Measurements from ENCODE around the gene LDLRAD1.

LDLRAD1 gene

GRCh38 chr1:53986458-53986857 lies 31.5 kb downstream of the LDLRAD1 start:
- no peak for ATAC-seq
- TF ChIP-seq ESRRG (CRISPR knock-in tag; IDR thresholded peaks at IDR 0.05) (no peak), ZC3H10 (CRISPR knock-in tag; IDR thresholded peaks at IDR 0.05) (no peak), ZFP3 (CRISPR knock-in tag; IDR thresholded peaks at IDR 0.05) (no peak), BACH2 (CRISPR knock-in tag; IDR thresholded peaks at IDR 0.05; ENCODE audit: borderline replicate concordance) (no peak)

- TF ChIP-seq SNAI2 (CRISPR knock-in tag; IDR thresholded peaks at IDR 0.05) = no peak
- no peak for TF ChIP-seq ZNF8 (CRISPR knock-in tag; IDR thresholded peaks at IDR 0.05)
- no peak for TF ChIP-seq ARNTL (CRISPR knock-in tag; IDR thresholded peaks at IDR 0.05; ENCODE audit: borderline replicate concordance, low read depth)
- no peak for TF ChIP-seq ZFP30 (CRISPR knock-in tag; IDR thresholded peaks at IDR 0.05)
- TF ChIP-seq ZFP3 (CRISPR knock-in tag; IDR thresholded peaks at IDR 0.05) = no peak
- TF ChIP-seq RARB (CRISPR knock-in tag; IDR thresholded peaks at IDR 0.05) = no peak
- TF ChIP-seq CSRNP3 (CRISPR knock-in tag; IDR thresholded peaks at IDR 0.05) = no peak
- no peak for TF ChIP-seq BACH2 (CRISPR knock-in tag; IDR thresholded peaks at IDR 0.05; ENCODE audit: borderline replicate concordance)
- no peak for TF ChIP-seq POU6F1 (CRISPR knock-in tag; IDR thresholded peaks at IDR 0.05; ENCODE audit: borderline replicate concordance, low read depth)
- TF ChIP-seq ESRRG (CRISPR knock-in tag; IDR thresholded peaks at IDR 0.05) = no peak
- no peak for TF ChIP-seq ZC3H10 (CRISPR knock-in tag; IDR thresholded peaks at IDR 0.05)
- TF ChIP-seq CREB5 (CRISPR knock-in tag; IDR thresholded peaks at IDR 0.05; ENCODE audit: low read depth) = no peak
- no peak for TF ChIP-seq PATZ1 (CRISPR knock-in tag; IDR thresholded peaks at IDR 0.05; ENCODE audit: borderline replicate concordance)
- TF ChIP-seq ZNF565 (CRISPR knock-in tag; conservative IDR thresholded peaks at IDR 0.05; ENCODE audit: low read depth) = no peak
- no peak for TF ChIP-seq GLIS3 (CRISPR knock-in tag; IDR thresholded peaks at IDR 0.05)
- TF ChIP-seq TCF4 (CRISPR knock-in tag; IDR thresholded peaks at IDR 0.05; ENCODE audit: borderline replicate concordance) = no peak
- no peak for ATAC-seq
Observed at GRCh38 chr1:53984726-53985125, 33.3 kb downstream of the LDLRAD1 start.

GRCh38 chr1:53982763-53983104 lies 35.3 kb downstream of the LDLRAD1 start:
- TF ChIP-seq PPARA (CRISPR knock-in tag; IDR thresholded peaks at IDR 0.05; ENCODE audit: borderline replicate concordance) (no peak), ZNF70 (CRISPR knock-in tag; IDR thresholded peaks at IDR 0.05) (no peak), ZNF565 (CRISPR knock-in tag; conservative IDR thresholded peaks at IDR 0.05; ENCODE audit: low read depth) (no peak), RARB (CRISPR knock-in tag; IDR thresholded peaks at IDR 0.05) (no peak), TOX (CRISPR knock-in tag; IDR thresholded peaks at IDR 0.05; ENCODE audit: borderline replicate concordance) (no peak), ZFP3 (CRISPR knock-in tag; IDR thresholded peaks at IDR 0.05) (no peak), OSR1 (CRISPR knock-in tag; IDR thresholded peaks at IDR 0.05) (no peak), PATZ1 (CRISPR knock-in tag; IDR thresholded peaks at IDR 0.05; ENCODE audit: borderline replicate concordance) (no peak), ESRRG (CRISPR knock-in tag; IDR thresholded peaks at IDR 0.05) (no peak), ZFP30 (CRISPR knock-in tag; IDR thresholded peaks at IDR 0.05) (no peak)
- no peak for ATAC-seq
